GM18498 (cell line): ENCODE results near the gene TFR2.
A peak's percentile ranks its signal among the peaks of the same experiment; 100 is the strongest.

Experiments used
- ATAC-seq: cut with Tn5 transposase; IDR thresholded peaks from one replicate; pipeline ENCODE4 v1.9.1; 2021; ENCODE audit warnings: mild to moderate bottlenecking, moderate library complexity; ENCODE audit not compliant: unreplicated experiment

TFR2 gene

GRCh38 chr7:100613412-100614175 is 27.8 kb downstream of the TFR2 start:
- no peak for ATAC-seq

DNA sequence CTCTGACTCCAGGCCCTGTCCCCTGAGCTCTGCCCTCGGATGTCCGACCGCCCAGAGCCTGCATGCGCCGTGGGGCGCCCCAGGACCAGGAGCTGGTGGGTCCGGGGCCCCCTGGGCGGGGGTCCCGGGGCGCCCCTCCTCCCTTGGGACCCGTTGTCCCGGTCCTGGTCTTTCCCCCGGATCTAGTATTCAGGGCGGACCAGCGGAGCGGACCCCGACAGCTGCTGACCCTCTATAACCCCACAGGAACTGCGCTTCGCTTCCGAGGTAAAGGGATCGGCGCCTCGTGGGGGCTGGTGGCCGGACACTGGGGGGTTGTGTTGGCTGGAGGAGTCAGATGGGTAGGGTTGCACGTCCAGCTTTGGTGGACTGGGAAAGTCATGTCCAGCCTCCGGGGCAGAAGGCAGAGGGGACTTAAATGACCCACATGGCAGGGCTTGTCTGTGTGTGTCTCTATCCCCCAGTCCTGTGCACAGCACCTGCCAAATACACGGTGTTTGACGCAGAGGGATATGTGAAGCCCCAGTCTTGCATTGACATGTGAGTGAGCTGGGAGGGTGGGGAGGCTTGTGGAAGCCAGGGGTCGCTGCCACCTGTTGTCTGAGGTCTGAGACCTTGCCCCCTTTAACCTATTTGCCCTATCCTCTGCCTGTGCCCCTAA is 28.5 kb downstream of the TFR2 start:
- ATAC-seq = no peak

- ATAC-seq = peak; percentile 94
Observed at GRCh38 chr7:100611983-100612729, 29.2 kb downstream of the TFR2 start, which contains the start of gene MOSPD3. MOSPD3 (plus strand) TSS chr7:100612540; CDS start chr7:100612792, 252 bp downstream.

DNA sequence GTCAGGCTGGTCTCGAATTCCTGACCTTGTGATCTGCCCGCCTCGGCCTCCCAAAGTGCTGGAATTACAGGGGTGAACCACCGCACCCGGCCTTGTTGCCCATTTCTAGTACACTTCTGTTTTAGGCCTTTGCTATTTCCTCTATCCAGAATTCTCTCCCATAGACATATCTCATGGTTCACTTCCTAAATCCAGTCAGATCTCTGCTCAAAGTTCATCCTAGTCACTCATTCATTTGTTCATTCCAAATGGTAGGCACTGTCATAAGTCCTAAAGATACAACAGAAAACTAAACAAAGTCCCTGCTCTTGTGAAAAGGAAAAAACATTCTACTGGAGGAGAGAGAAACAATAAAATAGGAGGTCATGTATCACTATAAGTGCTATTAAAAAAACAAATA is 31.4 kb downstream of the TFR2 start:
- ATAC-seq = no peak

DNA sequence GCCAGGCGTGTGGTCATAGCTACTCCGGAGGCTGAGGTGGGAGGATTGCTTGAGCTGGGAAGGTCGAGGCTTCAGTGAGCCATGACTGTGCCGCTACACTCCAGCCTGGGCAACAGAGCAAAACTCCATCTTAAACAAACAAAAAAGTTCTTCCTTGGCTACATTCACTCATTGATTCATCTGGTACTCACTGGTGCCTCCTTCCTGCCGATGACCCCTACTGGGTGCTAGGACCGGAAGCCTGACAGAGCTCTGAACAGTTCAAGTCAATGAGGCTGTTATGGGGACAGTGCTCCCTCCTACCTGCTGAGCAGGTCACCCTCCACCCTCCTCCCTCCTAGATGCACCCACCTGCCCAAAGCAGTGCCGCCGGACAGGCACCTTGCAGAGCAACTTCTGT is 34.2 kb downstream of the TFR2 start:
- no peak for ATAC-seq

- ATAC-seq = no peak
Observed at GRCh38 chr7:100606313-100606712, 35.0 kb downstream of the TFR2 start.

DNA sequence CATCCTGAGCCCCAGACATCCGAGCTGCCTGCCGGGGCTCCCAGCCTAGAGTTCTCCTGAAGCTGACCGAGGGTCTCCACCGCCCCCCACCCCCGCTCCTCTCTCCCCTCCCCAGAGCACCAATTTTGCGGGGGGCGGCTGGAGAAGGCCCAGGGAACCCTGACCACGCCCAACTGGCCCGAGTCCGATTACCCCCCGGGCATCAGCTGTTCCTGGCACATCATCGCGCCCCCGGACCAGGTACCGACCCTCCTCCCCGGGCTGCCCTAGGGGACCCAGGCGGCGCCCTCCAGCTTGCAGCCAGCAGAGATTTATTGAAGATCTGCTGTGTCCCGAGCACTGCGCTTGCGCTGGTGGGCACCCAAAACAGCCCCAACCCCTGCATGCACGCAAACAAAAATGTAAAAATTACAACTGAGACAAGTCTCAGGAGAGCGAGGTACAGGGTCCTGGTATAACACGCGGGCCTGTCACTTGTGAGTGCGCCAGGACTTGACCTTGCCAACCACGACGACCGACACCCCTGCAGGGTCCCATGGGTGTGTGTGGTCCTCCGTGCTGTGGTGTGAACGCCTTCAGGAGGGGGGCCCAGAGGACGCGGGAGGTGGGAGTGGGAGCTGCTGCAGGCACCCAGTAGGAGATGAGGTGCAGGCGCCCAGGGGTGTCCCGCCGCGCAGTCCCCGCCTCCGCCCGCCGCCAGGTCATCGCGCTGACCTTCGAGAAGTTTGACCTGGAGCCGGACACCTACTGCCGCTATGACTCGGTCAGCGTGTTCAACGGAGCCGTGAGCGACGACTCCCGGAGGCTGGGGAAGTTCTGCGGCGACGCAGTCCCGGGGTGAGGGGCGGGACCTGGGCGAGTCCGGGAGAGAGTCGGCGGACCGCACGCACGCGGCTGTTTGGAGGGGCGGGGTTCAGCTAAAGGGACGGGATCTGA is 36.1 kb downstream of the TFR2 start:
- no peak for ATAC-seq

- peak; percentile 63 for ATAC-seq
Observed at GRCh38 chr7:100604028-100604975, 37.0 kb downstream of the TFR2 start.

DNA sequence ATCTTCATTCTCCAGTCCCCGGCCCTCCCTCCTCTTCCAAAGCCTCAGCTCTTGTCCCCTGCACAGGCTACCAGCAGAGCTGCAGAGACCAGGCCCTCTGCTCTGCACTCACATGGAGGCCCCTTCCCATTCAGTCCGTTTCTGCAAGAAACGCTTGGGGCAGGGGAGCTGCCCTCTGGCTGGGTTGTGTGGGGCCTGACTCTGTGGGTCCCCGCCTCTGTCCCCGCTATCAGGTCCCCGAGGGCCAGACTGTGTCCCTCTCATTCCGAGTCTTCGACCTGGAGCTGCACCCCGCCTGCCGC is 37.7 kb downstream of the TFR2 start:
- no peak for ATAC-seq

DNA sequence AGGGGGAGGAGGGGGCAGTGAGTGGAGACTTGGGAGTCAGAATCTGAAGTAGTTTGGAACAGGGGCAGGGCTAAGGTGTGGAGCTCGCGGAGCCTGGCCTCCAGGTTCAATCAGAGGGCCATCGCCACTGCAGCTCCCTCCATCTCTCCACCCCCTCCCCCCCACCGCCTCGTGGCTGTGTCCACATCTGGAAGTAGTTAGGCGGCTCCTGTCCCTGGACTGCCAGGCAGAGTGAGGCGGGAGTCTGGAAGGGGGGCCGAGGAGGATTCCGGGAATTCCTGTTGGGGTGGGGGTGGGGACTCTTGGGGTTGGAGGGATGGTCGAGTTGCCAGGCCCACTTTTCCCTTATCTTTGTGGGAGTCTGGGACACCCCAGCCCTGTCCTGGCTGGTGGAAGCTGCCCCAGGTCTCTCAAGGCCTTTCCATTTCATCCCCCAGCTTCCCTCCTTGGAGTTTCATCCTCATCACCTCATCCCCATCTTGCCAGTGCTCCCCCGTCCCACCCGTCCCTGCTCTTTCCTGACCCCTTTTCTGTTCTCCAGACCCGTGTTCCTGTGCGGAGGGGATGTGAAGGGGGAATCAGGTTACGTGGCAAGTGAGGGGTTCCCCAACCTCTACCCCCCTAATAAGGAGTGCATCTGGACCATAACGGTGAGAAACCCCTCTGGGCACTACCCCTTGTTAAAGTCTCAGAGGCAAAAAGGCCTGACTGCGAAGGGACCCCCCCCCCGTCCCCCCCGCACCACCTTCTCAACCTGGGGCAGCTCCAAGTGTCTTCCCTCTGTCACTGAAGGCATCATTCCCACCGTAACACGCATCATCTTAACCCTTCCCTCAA is 38.2 kb downstream of the TFR2 start:
- no peak for ATAC-seq

GRCh38 chr7:100600730-100601038 is 40.7 kb downstream of the TFR2 start:
- ATAC-seq = no peak

GRCh38 chr7:100599911-100600729 is 41.2 kb downstream of the TFR2 start:
- ATAC-seq = no peak

DNA sequence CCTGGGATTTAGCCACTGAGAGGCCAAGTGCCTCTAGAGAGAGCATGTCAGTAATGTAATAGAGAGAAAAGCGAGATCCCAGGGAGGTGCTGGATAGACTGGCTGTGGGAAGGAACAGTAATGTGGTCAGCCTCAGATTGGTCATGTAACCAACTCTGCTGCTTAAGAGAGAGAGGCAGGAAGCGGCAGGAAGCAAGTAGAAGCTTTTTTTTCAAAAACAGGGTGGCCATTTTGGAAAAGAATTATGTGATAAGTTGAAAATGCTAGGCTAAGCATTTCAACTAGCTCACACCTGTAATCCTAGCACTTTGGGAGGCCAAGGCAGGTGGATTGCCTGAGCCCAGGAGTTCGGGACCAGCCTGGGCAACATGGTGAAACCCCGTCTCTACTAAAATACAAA is 42.9 kb downstream of the TFR2 start:
- no peak for ATAC-seq

DNA sequence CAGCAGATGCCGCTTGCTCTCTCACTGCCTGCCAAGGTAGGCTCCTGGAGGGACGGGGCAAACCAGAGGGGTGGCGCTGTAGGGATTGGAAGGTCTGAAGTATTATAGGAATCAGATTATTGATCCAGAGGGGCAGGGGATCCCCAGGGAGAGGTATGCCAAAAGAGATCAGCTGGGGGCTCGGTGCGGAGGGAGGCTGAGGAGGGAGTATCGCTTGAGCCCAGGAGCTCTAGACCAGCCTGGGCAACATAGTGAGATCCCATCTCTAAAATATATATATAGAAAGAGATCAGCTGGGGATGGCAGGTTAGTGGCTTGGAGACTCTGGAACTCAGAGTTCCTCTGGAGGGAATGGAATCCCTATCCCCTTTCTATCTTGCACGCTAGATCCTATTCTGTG is 46.2 kb downstream of the TFR2 start:
- ATAC-seq = no peak

DNA sequence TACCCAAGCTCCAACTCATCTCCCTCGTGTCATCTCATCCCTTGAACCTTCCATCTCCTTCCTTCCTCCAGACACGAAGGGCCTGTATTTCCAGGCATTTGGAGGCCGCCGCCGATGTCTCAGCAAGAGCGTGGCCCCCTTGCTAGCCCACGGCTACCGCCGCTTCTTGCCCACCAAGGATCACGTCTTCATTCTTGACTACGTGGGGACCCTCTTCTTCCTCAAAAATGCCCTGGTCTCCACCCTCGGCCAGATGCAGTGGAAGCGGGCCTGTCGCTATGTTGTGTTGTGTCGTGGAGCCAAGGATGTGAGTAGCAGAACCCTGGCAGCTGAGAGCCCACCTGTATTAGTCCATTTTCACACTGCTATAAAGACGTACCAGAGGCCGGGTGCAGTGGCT is 49.8 kb downstream of the TFR2 start:
- no peak for ATAC-seq

DNA sequence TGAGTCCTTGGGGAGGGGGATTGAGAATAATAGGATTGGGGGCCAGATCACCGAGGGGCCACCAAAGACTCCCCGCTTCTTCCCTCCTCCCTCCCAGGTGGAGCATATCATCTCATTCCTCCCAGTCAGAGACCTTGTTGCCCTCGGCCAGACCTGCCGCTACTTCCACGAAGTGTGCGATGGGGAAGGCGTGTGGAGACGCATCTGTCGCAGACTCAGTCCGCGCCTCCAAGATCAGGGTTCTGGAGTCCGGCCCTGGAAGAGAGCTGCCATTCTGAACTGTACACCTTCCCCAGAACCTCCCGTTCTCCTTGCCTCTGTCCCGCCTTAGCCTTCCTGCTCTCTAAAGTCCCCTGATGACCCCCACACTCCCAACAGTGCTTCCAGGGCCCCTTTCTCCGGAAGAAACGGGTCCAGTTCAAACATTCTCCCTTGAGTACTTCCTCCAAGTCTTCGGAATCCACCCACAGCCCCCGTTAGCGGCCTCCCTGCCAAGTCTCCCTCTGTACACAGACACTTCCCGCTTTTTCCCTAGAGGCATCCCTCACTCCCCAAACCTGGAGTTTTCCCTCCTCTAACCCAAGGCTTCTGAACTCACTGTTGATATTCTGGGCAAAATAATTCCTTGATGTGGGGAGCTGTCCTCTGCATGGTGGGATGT is 51.1 kb downstream of the TFR2 start:
- ATAC-seq = no peak

DNA sequence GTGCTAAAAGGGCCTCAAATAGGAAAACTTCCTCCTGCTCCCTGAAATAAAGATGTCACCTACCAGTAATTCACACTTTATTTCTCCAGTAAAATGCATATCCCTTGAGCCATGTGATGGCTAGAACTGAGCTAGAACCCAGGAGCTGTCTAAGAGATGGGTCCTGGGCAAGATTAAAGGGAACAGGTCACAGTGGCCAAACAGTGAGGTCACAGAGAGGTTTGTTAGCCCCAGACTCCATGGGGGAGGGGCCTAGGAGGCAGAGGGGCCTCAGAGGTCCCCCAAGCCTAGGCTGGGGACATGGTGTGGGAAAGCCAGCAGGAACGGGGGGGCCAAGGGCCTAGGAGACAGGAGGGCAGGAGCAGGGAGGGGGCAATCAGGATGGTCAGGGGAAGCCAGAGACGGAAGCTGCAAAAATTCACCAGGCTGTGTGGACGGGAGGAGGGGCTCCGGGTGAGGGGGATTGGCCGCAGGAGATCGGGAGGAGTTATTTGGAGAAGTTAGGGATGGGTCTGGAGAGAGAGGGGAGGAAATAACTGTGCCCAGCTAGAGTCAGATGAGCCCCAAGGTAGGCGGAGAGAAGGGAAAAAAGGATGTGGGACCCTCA is 51.9 kb downstream of the TFR2 start:
- ATAC-seq = no peak
